GM19324 (cell line): ENCODE results near the gene WNK3.
"Not testable (repeated sequence)": the region's sequence is repeated elsewhere in the genome, so short reads cannot be mapped to it uniquely, and the experiment has no call there.

ENCODE experiments used
- ATAC-seq: cut with Tn5 transposase; IDR thresholded peaks from one replicate; pipeline ENCODE4 v1.9.1; 2021; ENCODE audit warnings: mild to moderate bottlenecking, moderate library complexity; ENCODE audit not compliant: unreplicated experiment, low FRiP score

WNK3 gene

DNA sequence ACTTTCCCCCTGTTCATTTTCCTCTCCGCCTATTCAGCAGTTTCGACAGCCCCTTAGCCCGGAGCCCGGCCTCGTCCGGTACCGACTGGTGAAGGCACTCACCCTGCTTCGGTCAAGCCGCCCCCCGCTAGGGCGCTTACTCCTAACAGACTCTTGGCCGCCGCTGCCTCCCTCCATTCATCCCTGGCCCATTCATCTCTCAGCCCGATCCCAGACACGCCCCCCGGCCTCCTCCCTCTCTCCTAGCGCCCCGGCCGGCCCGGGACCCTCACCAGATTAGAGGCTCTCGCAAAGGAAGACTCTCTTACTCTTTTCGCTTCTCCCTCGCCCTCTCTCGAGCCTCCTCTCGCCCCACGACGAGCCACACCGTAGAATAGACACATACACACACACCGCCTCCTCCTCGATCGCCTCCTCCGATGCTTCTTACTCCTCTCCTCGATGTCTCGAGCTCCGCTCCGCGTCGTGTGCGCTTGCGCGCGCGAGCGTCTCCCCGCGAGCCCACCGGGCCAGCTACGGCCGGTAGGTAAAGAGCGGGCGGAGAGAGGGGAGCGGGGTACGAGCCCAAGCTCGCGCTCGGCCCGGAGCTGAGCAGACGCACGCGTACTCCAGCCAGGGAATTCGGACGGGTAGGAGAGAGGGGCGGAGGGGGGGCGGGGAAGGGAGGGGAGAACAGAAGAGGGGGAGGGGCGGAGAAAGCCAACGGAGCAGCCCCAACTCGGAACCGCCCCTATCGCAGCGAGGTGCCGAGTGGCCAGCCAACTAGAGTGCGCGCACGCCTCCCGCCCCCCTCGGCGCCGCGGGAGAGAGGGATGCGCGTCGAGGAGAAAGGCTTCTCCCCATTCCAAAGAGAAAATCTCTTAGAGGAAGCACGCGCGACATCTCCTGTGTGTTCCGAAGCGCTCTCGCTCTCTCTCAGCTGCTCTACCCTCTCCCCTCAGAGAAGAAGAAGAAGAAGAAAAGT lies at the start of gene WNK3:
TSS of gene WNK3 (minus strand) at position 633 of the 964 bp plus-strand sequence.
- no peak for ATAC-seq

DNA sequence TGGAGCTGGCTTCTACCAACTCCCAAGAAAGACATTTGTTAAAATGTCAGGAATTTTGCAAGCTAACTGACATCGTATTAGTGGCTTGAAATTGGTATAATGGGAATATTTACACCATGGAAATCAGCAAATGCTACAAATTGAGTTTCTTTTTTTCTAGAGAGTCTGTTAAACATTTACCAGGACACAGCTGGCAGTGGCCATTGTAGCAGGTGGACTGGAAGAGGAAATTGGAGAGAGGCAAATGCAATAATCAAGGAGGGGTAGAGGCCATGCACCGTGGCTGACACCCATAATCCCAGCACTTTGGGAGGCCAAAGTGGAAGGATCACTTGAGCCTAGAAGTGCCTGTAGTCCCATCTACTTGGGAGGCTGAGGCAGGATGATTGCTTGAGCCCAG lies 49.4 kb upstream of the WNK3 start:
- no peak for ATAC-seq

DNA sequence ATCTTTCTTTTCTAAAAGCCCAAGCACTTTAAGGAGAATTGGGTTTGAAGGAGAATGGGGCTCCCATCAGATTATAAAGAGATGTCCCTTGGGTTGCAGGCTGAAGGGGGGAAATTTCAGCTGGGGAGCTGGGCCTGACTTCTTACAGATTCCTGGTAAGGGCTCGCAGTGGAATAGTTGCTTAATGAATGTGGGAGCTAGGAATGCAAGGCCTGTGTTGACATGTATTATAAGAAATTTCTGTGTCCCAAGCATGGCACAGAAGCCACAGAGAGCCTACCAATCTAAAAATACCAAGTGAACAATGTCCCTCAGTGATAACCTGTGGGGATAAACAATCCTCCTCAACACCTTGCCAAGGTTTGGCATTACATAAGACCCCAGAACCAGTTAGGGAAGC lies 39.3 kb upstream of the WNK3 start:
- no peak for ATAC-seq

DNA sequence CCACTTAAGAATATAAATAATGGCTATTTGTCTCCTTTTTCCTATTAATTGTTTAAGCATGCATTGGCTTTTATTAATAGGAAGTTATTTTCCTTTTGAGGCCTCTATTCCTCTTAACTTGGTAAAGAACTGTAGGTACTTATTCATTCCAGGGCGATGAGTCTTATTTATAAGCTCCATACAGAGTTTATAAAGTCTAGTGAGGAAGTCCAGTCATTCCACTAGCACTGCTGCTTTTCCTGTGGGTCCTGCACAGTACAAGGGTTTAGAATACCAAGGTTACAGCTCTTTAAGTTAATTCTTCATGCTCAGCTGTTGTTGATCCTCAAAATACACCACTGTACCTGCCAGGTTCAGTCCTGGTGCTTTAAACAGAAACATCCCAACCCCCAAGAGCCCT lies 28.5 kb upstream of the WNK3 start:
- ATAC-seq, result no peak

DNA sequence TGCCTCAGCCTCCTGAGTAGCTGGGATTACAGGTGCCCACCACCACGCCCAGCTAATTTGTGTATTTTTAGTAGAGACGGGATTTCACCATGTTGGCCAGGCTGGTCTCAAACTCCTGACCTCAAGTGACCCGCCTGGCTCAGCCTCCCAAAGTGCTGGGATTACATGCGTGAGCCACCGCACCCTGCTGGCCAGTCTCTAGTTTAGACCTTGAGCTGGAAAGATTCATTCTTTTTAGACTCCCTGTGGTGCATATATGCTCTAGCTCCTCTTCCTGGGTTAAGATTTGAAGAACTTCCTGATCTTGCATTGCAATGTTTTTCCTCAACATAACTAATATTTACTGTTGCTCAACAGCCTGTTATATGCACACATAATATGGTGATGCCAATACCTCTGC lies 26.8 kb upstream of the WNK3 start:
- not testable (repeated sequence) for ATAC-seq

DNA sequence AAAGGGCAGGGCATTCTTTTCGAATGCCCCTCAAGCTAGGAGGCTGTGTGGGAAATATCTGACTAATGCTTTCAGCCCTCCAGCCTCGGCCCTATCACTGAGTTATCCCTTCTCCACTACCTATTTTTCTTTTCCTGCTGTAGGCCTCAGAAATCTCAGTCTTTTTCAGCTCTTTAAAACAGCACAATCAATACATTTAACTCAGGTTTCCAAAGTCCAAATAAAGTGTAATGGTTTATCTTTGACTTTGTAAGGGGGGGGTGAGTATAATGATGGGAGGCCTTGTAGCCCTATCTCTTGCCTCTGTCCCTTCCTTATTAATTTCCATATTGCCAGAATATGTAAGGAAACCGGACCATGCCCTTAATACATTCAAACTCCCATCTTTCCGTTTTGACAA lies 1.6 kb upstream of the WNK3 start:
- no peak for ATAC-seq

DNA sequence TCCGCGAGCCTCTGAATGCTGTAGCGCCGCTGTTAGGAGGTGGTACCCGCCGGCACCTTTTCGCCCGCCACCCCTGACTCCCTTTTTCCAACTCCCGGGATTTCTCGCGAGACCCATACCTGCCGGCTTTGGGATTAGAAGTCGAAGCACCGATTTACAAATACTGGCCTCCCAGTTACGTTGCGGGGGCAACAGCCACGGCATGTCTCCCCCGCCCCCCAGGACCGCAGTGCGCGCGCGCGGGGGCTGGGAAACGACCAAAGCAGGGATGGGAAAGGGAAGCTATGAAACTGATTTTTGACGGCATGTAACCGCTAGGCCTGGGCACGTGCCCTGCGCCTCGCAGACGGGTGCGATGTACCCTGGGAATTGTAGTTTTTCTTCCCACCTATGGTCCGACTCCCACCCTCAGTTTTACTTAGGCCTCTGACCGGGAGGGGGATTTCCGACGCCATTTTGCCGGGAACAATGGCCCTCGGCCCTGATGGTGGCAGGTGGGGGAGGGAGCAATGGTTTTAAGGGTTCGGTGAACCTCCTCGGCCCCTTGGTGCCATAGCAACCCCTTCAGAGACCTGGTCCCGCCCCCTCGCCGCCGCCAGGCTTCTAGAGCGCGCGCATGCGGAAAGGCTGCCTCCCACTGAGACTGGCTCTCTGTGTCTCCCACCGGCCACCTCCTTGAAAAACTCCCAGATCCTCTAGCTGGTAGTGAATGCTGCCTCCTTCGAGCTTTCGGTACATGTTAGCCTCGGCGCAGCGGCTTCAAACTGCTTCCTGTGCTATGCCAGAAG lies 772 bp upstream of the WNK3 start:
- ATAC-seq, result no peak

DNA sequence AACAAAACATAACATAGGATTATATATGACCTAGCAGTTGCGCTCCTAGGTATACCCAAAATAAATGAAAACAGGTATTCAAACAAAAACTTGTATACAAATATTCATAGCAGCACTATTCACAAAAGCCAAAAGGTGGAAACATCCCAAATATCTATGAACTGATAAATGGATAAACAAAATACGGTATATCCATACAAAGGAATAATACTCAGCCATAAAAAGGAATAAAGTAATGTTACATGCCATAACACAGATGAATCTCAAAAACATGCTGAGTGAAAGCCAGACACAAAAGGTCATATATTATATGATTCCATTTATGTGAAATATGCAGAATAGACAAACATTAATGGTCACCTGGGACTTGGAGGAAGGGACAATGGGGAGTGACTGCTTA lies 5.2 kb downstream of the WNK3 start:
- no peak for ATAC-seq

DNA sequence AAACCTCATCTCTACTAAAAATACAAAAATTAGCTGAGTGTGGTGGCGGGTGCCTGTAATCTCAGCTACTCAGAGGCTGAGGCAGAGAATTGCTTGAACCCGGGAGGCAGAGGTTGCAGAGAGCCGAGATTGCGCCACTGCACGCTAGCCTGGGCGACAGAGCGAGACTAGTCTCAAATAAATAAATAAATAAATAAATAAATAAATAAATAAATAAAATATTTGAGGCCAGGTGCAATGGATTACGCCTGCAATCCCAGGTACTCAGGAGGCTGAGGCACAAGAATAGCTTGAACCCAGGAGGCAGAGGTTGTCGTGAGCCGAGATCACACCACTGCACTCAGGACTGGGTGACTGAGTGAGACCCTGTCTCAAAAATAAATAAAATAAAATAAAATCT lies 20.5 kb downstream of the WNK3 start:
- not testable (repeated sequence) for ATAC-seq

DNA sequence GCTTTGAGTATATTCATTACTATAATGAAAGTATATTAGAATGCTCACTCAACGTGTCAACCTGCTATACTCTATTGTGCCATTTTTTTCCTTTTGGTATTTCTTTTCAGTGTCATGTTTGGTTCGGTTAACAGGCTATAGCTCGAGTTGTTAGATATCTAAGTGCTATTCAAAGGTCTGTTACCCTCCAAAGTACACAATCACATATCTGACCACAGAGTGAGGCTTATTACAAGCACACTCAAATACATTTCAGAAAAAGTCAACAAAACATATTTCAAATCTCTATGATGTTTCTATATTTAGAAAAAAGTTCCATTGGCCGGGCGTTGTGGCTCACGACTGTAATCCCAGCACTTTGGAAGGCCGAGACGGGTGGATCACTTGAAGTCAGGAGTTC lies 32.8 kb downstream of the WNK3 start:
- no peak for ATAC-seq

DNA sequence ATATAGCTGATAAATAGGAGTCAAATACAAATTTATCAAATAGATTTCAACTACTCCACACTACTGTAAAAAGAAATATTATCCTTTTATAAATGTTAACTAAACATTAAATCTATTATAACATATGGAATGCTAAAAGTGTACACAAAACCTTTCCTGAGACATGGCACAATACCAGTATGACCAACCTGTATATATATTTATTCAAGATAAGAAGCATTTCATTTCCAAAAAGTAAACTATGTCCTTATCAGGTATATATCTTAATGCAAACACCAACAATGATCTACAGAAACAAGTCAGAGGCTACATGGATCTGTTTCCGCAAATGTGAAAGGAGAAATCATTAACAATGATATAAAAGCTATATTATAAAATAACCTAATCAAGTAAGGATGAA lies 37.8 kb downstream of the WNK3 start:
- no peak for ATAC-seq

DNA sequence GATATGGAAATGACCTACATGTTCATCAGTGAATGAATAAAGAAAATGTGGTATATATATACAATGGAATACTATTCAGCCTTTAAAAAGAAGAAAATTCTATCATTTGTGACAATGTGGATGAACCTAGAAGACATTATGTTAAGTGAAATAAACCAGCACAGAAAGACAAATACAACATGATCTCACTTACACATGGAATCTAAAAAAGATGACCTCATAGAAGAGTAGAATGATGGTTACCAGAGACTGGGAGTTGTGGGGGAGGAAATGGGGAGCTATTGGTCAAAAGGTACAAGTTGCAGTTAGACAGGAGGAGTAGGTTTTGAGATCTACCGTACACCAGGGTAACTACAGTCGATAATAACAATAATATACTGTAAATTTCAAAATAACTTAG lies 51.5 kb downstream of the WNK3 start:
- no peak for ATAC-seq

DNA sequence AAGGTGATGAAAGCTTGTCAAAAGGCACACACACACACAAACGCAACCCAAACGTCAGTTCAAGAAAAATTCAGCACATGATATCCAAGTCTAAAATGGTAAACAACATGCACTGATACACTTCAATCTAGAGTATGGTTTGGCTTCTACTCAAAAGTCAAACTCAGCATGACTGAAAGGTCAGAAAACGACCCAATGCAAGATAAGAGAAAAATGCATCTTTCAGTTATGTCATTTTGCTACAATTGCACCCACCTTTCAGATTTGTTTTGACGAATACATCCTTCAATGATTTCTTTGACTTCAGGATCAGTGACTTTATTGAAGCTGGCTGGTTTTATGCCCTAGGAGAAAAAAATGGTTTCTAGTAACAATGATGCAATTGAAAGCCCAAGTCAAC lies 56.3 kb downstream of the WNK3 start:
- ATAC-seq, result no peak

DNA sequence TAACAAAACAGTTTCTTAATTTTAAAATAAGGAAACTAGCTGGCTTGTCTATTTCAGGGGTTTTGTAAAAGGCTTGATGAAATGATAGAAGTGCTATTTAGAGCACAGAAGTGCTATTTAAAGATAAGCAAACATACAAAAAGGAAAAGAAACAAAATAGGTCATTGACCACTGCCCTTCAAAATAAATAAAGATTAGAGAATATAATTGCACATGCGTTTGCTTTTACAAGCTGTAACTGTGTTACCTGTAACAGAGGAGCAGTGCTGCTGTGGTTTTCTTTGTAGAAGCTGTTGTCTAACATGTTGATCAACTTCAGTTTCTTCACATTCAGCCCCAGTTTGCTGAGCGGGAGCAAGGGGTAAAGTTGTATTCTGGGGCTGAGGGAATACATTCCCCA lies 63.5 kb downstream of the WNK3 start:
- no peak for ATAC-seq

DNA sequence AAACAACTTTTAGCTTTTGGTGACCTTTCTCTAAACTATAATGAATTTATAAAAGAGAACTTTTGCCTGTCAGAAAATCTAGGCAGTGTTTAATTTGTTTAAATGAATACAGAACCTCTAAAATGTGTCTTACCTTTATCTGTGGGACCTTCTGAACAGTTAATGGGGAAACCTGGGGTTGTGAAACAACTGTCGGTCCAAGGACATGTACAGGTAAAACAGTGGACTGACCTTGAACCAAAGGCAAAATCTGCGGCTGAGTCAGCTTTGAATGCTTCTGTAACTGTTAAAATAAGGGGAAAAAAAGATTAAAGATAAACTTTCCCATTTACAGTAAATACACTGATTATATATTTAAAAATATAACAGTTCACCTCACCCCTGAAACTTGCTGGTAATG lies 65.1 kb downstream of the WNK3 start:
- no peak for ATAC-seq

DNA sequence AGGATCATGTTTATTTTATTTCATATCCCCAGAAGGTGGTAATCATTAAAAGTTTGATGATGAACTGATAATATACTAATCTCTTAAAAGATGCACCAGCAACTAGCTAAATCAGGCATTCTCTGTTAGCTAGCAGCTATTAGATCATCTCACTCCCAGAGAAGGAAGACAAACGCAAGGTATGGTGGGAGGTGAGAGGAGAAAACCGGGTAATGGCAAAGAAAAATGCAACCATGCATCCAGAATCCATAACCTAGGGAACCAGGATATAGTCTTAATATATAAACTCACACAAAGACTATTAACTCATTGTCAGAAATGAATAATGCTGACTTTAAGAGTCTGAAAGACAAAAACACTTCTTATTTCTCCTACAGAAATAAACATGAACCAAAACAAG lies 66.1 kb downstream of the WNK3 start:
- ATAC-seq, result no peak

DNA sequence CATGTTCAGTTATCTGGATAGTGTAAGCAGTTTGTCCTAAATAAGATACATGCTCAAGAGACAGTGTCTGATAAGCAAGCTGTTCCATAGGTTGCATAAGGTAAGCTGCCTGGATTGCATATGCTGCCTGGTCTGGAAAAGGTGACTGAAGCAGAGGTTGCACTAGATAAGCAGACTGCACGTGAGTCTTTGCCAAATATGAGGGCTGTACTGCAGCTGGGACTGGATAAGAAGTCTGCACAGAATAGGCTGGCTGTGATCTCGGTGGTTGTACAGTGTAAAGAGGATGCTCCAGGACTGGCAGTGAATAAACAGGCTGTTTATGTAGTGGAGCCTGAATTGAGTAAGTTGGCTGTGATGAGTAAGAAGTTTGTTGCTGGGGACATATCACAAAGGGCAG lies 68.9 kb downstream of the WNK3 start:
- ATAC-seq, result no peak

DNA sequence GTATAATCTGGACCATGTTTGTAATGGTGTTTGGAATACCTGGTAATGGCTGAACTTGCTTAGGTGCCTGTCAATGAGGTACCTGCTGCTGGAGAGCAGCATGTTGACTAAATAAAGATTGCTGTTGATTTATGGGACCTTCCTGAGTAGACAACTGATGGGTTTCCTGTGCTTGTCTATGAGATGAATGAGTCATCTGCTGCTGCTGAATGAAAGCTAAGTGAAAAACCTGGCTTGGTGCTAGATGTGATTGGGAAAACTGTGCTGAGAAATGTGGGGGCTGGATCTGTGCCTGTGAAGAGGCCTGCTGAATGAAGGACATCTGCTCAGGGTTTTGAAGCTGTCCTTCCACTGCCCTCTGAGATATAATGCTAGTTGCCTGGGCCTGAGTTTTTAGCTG lies 69.6 kb downstream of the WNK3 start:
- no peak for ATAC-seq

DNA sequence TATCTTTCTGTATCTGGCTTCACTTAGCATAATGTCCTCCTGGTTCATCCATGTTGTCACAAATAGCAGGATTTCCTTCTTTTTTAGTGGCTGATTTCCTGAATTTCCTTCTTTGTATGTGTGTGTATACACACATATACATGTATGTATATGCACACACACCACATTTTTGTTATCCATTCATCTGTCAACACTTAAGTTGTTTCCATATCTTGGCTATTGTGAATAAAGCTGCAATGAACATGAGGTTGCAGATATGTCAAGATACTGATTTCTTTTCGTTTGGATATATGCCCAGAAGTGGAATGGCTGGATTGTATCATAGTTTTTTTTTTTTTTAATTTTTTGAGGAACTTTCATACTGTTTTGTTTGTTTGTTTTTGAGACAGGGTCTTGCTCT lies 76.2 kb downstream of the WNK3 start:
- ATAC-seq, result no peak

DNA sequence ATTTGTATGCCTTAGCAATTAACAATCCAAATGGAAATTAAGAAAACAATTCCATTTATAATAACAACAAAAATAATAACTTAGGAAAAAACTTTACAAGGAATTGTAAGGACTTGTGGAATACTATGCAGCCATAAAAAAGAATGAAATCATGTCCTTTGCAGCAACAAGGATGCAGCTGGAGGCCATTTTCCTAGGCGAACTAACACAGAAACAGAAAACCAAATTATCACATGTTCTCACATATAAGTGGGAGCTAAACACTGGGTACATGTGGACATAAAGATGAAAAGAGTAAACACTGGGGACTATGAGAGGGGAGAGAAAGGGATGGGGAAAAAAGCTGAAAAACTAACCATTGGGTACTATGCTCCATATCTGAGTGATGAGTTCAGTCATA lies 77.4 kb downstream of the WNK3 start:
- ATAC-seq, result no peak

DNA sequence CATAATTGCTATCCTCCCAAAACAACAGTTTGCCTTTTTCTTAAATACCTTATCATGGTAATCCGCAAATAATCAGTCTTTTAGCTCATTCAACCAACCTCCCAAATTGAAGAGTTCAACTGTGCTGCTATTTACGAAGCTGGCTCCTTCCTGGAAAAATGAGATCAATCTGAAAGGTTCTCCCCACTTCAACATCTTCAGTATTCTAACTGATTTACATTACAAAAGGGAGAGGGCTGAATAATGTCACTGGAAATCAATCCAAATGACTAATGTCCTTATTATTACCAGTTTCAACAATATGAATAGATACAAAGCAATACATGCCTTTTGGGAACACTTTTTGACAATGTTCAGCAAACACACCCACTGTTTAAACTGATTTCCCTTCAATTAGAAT lies 86.2 kb downstream of the WNK3 start:
- no peak for ATAC-seq

DNA sequence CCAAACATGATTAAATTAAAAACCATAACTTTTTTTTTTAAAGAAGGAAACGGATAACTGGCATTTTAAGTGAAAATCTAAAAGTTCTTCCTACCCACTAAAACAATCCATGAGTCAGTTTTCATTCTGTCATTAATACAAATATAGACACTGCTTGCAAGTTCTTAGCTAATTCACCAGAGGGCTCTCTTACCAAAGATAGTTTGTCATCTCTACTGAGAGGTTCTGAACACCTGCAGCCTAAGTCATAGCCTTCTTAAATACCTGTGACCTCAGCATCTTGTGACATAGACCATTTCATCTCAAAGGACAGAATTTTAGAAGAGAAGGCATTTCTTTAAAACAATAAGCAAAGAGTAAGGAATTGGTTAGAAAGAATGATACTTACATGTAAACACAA lies 109.5 kb downstream of the WNK3 start:
- ATAC-seq, result no peak
